GM23248 (cell line): Measurements from ENCODE around the gene SPC25.

Experiments used
- EZH2 ChIP-seq: fragments of 200-600 bp; sonication (generic); IDR thresholded peaks from 2 replicates; pipeline ENCODE4 v1.6.1; 2018; ENCODE audit warnings: antibody characterized with exemption, mild to moderate bottlenecking; ENCODE audit not compliant: insufficient read depth, poor library complexity, severe bottlenecking
- EZH2phosphoT487 ChIP-seq: fragments of 200-600 bp; sonication (generic); IDR thresholded peaks from 2 replicates; pipeline ENCODE4 v1.6.1; 2018; ENCODE audit warnings: antibody characterized with exemption, moderate library complexity, mild to moderate bottlenecking, low read depth; ENCODE audit not compliant: insufficient read depth

DNA sequence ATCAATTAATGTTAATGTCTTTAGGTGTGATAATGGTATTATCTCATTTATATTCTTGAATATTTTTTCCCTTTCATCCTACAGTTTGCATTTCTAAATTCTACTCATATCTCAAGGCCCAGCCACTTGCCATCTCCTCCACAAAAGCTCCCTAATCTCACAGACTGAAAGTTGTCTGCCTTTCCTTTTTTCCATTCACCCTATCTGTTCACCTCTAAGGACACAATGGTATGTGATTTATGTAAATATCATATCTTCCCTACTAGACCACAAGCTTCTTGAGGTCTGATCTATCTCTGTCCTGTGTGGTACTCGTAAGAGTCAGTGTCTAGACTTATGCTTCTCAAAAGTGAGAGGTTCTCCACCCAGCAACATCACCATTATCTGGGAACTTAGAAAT lies 3.9 kb upstream of the SPC25 start:
- no peak for TF ChIP-seq EZH2phosphoT487
- TF ChIP-seq EZH2, result no peak
